Islet precursor cell (in vitro differentiated cells): ENCODE data around the gene VPS37D.
"Not testable (repeated sequence)": the region's sequence is repeated elsewhere in the genome, so short reads cannot be mapped to it uniquely, and the experiment has no call there.

Source experiments
- DNase-seq: peaks from one replicate; pipeline ENCODE4 v3.0.0-alpha.2; 2018

VPS37D gene

DNA sequence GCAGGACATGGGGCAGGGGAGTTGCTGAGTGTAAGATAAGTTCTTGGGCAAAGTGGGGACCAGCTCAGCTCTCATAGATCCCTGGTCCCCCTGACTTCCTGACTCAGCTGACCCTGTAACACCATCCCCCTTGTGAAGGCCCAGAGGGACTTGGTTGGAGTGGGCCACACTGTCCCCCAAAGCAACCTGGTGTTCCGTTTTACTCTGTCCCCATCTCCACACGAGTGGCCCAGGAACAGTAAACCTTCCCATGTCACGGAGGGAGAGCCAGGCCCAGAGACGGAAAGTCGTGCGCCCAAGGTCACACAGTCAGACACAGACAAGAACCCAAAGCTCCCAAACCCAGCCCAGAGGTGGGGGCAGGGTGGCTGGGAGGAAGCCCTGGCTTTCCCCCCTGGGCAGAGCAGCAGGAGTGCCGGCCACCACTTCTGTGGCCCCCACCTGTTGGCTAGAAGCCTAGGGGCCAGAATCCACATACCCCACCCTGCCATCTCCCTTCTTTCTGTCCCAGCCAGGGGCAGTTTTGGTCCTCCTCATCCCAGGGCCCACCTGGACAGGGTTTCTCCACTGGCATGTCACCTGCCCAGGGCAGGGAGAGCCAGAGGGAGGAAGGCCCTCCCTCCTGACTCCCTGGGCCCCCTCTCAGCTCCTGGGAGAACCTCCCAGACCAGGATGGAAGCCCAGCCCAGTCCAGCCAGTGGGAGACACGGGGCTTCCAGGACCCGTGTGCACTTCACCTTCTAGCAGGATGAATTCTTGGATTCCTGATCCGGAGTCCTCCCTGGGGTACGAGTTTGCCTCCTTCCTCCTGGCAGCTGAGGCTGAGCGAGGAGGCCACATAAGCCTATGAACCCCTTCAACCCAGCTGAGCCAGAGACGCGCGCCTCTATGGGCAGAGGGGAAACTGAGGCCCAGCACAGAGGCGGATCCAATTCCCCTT, 20.6 kb upstream of the VPS37D start:
- no peak for DNase-seq

DNA sequence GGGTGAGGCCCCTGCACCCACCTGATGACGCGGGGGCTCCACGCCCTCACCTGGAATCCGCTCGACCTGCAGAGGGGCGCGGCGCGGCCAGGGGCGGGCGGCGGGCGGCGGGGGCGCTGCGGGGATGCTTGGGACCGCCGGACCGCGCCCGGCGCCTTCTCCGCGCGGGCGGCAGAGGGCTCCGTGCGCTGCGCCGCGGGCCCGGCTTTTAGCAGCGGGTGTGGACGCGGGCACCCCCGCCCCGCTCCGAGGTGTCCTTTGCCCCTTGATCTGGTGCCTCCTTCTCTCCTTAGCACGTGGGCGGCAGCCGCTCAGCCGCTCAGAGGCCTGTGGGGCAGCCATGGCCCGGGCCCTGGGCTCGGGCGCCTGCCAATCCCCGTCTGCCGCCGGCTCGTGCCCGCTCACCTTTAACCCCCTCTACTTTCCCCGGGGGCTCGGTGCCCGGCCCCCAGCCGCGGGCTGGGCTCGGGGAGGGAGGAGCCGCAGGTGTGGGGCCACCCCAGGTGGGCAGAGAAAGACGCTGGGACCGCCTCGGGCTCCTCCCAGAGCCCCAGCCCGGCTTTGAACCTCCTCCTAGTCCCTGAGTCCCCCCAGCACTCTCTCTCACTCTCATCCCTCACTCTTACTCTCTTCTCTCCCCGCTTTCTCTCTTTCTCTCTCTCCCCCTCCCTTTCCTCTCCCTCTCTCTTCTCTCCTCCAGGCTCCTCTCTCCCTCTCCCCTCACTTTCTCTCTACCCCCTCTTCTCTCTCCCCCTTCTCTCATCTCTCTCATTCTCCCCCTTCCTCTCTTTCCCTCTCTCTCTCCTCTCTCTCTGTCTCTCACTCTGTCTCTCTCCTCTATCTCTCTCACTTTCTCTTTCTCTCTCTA, 19.7 kb upstream of the VPS37D start:
- DNase-seq: no peak

DNA sequence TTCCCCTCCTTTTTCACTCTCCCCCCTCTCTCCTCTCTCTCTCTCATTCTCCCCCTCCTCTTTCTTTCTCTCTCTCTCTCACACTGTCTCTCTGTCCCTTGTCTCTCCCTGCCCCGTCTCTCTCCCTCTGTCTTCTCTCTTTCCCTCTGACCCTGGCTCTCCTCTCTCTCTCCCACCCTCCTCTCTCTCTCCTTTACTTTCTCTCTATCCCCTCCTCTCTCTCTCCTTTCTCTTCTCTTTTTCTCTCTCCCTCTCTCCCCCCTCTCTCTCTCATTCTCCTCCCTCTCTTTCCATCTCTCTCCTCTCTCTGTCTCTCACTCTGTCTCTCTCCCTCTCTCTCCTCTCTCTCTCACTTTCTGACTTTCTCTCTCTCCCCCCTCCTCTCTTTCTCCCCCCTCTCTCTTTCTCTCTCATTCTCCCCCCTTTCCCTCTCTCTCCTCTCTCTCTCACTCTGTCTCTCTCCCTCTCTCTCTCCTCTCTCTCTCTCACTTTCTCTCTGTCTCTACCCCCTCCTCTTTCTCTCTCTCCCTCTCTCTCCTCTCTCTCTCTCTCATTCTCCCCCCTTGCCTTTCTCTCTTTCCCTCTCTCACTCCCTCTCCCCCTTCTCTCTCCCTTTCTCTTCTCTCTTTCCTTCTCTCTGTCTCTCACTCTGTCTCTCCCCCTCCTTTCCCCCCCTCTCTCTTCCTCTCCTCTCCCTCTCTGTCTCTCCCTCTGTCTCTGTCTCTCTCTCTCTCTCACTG, 18.9 kb upstream of the VPS37D start:
- DNase-seq: no peak

DNA sequence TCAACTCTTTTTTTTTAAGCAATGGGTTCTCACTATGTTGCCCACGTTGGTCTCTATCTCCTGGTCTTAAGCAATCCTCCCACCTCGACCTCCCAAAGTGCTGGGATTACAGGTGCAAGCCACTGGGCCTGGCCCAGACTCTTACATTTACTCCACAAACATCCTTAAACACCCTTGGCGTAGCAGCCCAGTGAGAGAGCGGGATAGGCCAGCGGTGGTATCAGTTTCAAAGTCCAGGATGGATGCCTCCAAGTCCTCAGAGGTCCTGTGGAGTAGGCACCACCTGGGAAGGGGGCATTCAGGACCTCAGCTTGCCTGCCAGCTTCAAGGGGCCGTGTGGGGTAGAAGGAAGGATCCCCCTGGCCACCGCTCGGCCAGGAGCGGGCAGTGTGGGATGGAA, 18.1 kb upstream of the VPS37D start:
- DNase-seq: no peak

DNA sequence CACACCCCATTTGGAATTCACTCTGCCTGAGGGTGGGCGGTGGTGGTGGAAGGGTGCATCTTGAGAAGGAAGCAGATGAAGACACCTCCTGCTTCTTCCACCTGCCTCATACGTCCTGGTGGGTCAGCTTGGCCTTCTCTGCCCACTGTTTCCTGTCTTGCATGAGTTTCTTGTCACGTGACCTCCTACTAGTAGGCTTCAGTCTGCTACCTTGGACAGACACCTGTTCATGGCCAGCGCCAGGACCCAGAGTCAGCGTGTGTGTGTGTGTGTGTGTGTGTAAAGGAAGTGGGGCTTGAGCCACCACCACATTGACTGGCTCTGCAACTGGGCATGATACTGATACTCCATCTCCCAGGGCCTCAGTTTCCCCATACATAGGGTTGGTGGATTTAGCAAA, 17.1 kb upstream of the VPS37D start:
- DNase-seq: no peak

- no peak for DNase-seq
Observed at GRCh38 chr7:73652541-73652949, 15.1 kb upstream of the VPS37D start.

DNA sequence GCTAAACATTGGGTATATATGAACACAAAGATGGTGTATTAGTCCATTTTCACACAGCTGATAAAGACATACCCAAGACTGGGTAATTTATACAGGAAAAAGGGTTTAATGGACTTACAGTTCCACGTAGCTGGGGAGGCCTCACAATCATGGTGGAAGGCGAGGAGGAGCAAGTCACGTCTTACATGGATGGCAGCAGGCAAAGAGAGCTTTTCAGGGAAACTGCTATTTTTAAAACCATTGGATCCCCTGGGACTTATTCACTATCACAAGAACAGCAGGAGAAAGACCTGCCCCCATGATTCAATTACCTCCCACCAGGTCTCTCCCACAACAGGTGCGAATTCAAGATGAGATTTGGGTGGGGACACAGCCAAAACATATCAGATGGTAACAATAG, 12.3 kb upstream of the VPS37D start:
- DNase-seq: not testable (repeated sequence)

- DNase-seq: no peak
Observed at GRCh38 chr7:73659983-73660382, 7.6 kb upstream of the VPS37D start.

GRCh38 chr7:73660594-73660993, 7.0 kb upstream of the VPS37D start:
- not testable (repeated sequence) for DNase-seq

DNA sequence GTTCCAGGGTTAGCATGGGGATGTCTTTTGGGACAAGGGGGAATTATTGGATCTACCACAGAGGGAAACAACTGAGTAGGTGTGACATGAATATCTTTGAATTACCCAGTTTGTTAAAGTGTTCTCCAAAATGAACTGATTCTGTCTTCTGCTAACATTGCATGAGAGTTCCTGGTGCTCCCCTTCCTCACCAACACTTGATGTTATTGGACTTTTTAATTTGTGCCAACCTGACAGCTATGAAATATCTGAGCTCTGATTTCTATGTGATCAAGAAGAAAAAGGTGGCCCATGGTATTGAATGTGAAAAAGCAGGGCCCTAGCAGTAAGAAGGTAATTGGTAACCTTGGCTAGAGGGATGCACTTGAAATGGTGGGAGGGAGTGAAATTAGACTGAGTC, 4.6 kb upstream of the VPS37D start:
- DNase-seq: no peak

DNA sequence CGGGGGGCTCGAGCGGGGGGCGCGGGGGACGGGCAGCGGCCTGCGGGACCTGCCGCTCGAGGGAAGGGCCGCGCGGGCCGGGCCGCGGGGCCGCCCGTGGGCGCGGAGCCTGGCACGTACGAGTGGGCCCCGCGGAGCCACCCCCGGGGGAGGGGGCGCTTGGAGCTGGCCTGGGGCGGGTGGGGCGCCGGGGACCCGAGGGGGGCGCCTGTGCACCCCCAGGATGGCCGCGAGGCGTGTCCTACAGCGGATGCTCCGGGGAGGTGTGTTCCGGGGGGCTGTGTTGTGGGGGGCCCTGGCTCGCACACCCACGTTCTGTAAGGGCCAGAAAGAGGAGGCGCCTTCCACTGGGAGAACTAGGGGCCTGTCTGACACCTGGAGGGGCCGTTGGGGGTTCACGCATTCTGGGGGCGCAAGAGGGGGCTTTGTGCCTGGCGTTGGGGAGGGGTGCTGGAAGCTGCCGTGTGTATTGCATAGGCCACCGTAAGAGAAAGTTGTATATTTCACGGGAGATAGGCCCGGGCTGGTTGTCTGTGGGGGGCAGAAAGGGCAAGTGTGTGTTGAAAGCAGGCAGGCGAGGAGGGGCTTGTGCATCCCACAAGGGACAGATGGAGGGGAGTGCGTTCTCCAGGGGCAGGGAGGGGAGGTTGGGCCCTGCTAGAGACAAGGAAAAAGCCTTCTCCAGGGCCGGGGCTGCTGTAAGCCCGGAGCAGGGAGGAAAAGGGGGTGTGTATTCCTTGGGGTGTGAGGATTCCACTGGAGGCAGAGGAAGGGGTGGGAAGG, 663 bp downstream of the VPS37D start:
- DNase-seq: no peak

GRCh38 chr7:73668886-73669230, 1.2 kb downstream of the VPS37D start:
- no peak for DNase-seq

DNA sequence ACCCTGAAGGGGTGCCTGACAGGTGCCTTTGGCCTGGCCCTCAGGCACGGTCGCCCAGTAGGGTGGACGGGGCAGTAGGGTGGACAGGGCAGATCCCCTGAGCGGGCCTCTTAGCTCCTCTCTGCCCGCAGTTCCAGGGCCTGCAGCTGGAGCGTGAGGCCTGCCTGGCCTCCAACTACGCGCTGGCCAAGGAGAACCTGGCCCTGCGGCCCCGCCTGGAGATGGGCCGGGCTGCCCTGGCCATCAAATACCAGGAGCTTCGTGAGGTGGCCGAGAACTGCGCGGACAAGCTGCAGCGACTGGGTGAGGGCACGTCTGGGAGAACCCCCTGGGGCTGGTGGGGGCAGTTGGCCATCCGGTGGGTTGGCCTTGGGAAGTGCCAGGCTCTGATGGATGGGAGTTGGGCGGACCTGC, 1.7 kb downstream of the VPS37D start:
- DNase-seq: no peak

DNA sequence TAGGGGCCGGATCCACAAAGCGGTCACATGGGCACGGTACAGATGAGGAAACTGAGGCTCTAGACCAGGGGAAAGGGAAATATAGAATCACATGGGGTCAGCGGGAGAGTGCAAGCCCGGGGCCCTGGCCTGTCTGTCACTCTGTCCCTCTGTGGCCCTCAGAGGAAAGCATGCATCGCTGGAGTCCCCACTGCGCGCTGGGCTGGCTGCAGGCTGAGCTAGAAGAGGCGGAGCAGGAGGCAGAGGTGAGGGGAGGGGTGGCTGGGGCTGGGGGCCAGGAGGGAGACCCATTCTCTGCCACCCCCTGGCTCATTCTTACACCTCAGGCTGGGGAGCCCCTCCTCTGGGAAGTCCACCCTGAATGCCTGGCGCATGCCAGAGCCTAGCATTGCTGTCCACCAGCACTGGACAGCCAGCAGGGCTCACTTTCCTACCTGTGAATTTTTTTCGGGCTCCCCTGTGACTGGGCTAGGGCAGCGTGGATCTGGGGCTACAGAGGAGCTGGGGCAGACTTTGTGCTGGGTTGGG, 2.3 kb downstream of the VPS37D start:
- no peak for DNase-seq

DNA sequence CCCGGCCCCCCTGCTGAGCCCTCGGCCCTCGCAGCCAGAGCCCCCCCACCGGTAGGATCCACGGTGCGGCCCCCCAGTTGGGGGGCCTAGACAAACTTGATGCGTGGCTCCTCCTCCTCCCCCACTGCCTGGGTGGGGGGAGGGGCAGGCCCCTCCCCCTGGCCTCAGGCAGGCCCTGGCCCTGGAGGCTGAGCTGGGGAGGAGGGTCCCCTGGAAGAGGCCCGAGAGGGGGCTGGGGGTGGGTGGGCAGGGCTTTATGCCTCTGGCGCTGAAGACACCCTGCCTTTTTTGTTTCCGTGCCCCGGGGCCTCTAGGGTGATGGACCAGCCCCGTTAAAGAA, 3.7 kb downstream of the VPS37D start:
- DNase-seq: no peak

DNA sequence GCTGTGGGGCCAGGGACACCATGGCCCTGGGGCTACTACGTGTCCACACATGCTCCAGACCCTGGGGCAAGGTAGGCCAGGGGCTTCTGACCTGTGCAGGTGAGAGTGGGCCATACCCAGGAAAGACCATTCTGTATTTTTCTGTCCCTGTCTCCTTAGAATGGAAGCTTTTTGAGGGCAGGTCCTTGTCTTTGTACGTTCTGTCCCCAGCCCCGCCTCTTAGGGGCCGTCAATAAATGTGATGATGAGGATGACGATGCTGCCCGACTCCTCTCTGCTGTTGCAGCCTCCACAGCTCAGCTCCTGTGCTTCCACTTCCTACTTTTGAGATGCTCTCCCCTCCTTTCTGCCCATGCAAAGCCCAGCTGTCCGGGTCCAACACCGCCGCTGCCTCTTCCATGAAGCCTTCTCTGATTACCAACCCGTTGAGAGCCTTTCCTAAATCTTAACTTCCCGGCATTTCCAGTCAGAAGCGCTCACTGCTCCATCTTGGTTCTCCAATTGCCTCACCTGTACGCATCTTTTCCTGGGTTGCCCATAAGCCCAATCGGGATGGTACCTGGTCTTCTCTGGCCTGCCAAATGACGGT, 4.3 kb downstream of the VPS37D start:
- DNase-seq: no peak

DNA sequence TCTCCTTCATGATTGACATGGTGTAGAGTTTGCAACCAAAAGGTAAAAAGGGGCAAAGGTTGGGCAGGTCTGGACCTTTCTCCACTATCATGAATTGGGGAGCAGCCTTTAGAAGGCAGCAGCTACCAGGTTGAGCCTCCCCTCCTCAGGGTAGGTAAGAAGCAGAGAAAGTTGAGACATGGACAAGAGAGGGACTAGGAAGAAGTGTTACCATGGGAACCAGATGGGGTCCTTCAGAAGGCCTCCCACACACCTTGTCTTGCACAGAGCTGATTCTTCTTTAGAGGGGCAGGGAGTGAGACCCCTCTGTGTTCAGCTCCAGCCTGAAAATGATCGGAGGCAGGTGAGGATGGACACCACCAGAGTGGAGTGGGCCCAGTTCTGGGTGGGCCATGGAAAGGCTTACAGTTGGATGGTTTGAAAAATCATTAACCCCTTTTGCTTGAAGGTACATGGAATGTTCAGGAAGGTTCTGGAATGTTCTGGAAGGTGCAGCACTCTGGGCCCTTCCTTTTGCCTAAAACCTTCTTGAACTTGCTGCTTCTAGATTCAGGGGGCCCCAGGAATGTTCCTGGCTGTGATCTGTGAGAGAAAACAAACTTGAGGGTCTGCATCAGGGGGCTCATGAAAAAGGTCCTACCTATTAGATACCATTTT, 7.0 kb downstream of the VPS37D start:
- DNase-seq: no peak

GRCh38 chr7:73676062-73676461, 8.4 kb downstream of the VPS37D start:
- not testable (repeated sequence) for DNase-seq

- no peak for DNase-seq
Observed at GRCh38 chr7:73678862-73679261, 11.2 kb downstream of the VPS37D start.

DNA sequence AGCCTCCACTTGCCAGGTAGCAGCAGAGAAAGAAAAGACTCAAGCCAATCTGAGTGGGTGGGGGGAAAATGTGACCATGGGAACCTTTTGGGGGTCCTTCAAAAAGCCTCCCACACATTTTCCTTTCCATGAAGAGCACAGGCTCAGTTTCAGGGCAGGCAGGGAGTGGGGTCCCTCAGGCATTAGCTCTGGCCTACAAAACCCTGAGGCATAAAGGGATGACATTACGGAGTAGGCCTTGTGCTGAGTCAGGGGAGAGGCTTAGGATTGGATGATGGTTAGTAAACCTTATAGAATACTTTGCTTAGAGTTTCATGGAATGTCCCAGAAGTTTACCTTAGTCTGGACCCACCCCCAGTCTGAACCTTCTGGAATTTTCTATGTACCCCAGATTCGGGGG, 12.1 kb downstream of the VPS37D start:
- no peak for DNase-seq

GRCh38 chr7:73680501-73680900, 12.9 kb downstream of the VPS37D start:
- DNase-seq: no peak
